Spleen (tissue), 7 donors: ENCODE measurements around the gene SHH.

Source experiments
- CTCF ChIP-seq, 11 experiments: fragments of 200-600 bp in 7 of 11; fragments of 450-650 bp in 4 of 11; sonication (generic) in 4 of 11; IDR thresholded peaks in 8 of 11; conservative IDR thresholded peaks in 3 of 11; 1 replicate in 7 of 11; 2 replicates in 4 of 11; pipeline versions ENCODE4 v1.4.0 to v1.8.0; 2016 to 2021; ENCODE audit warnings: antibody characterized with exemption in 11 of 11, inconsistent platforms in 4 of 11, mild to moderate bottlenecking in 1 of 11
- POLR2A ChIP-seq, 3 donors: fragments of 450-650 bp; IDR thresholded peaks; one replicate each; pipeline ENCODE4 v1.5.1; 2017; ENCODE audit warnings: antibody characterized with exemption in 3 of 3, mild to moderate bottlenecking in 1 of 3
- POLR2AphosphoS5 ChIP-seq, 3 donors: sonication (generic); formaldehyde crosslinking; IDR thresholded peaks; one replicate each; pipeline ENCODE4 v1.5.1; 2017; ENCODE audit warnings: antibody characterized with exemption in 3 of 3
- donor health status: DM: no; HTN: no; CAD: no; lungs with moderate emphysema.
- donor health status: DM: no; HTN: no; CAD: no.
- donor health status: DM: no; HTN: no; CAD: no.

DNA sequence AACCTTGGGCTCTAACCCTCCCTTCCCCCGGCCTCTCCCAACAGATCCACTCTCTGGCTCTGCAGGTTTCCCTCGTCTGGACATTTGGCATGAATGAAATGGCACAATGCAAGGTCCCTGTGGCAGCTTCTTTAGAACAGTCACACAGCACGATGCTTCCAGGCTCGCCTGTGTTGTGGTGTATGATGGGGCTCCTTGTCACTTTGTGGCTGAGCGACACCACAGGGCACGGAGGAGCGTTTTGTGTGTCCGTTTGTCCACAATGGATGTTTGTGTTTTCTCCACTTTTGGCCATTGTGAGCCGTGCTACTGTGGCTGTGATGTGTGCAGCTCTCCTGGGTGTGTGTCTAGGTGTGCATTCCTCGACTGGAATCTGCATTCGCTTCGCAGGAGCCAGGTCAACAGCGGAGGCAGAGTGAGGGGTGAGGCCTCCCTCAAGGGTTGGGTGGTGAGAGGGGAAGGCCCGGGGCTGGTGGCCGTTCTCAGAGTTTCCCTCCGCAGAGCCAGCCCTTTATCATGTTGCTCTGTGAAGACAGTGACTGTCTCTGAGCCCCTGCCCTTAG lies 22.3 kb upstream of the SHH start:
- no peak for TF ChIP-seq CTCF (IDR thresholded peaks at IDR 0.05 in 8 of 11, conservative IDR thresholded peaks at IDR 0.05 in 3 of 11)
- no peak for TF ChIP-seq POLR2AphosphoS5 (IDR thresholded peaks at IDR 0.05)
- TF ChIP-seq POLR2A (IDR thresholded peaks at IDR 0.05): no peak
